Esophagus muscularis mucosa (tissue), 4 donors: Measurements from ENCODE around the gene PTCRA. TPM values are rescaled to one million over a fixed set of nuclear protein-coding genes. Genes with fewer than 3 reads are reported as not detected.

Experiments
- DNase-seq: peaks from one replicate; pipeline ENCODE4 v3.0.0-alpha.2; 2017; ENCODE audit errors: extremely low spot score
- H3K27ac ChIP-seq, 4 donors: fragments of 200-600 bp; sonication (generic); replicated peaks in 1 of 4; 1 replicate in 3 of 4; 2 replicates in 1 of 4; pipeline ENCODE4 v1.5.1; 2016 to 2019; ENCODE audit warnings: mild to moderate bottlenecking in 1 of 4
- H3K27me3 ChIP-seq, 4 donors: fragments of 200-600 bp; sonication (generic); one replicate each; pipeline versions ENCODE4 v1.5.1 to v1.6.0; 2016 to 2019
- H3K36me3 ChIP-seq, 4 donors: fragments of 200-600 bp; sonication (generic); one replicate each; pipeline ENCODE4 v1.5.1; 2016 to 2019
- H3K4me1 ChIP-seq, 4 donors: fragments of 200-600 bp; sonication (generic); one replicate each; pipeline ENCODE4 v1.5.1; 2016 to 2019
- H3K4me3 ChIP-seq, 4 donors: fragments of 200-600 bp; sonication (generic); 1 replicate in 2 of 4; 2 replicates in 2 of 4; pipeline ENCODE4 v1.5.1; 2016 to 2019; ENCODE audit warnings: mild to moderate bottlenecking in 4 of 4, moderate library complexity in 1 of 4
- H3K9me3 ChIP-seq, 4 donors: fragments of 200-600 bp; sonication (generic); 1 replicate in 3 of 4; 2 replicates in 1 of 4; pipeline ENCODE4 v1.5.1; 2016 to 2019
- EP300 ChIP-seq: sonication (generic); formaldehyde crosslinking; IDR thresholded peaks from one replicate; pipeline ENCODE4 v1.6.1; 2017; ENCODE audit warnings: antibody characterized with exemption
- POLR2A ChIP-seq: fragments of 450-650 bp; IDR thresholded peaks from one replicate; pipeline ENCODE4 v1.6.1; 2017; ENCODE audit warnings: antibody characterized with exemption, moderate library complexity, mild to moderate bottlenecking, low read depth
- POLR2AphosphoS5 ChIP-seq, 2 donors: sonication (generic); formaldehyde crosslinking; IDR thresholded peaks; one replicate each; pipeline ENCODE4 v1.6.1; 2017; ENCODE audit warnings: antibody characterized with exemption in 2 of 2
- WGBS: methylation state at CpG from one replicate; pipeline ENCODE4 v1.1.5; 2018; 5-methylcytosine and 5-hydroxymethylcytosine counted together
- intact Hi-C: fragments of 100-400 bp; cut with DNase I; formaldehyde crosslinking; loops from one replicate; pipeline ENCODE4 v1.15.1; 2023
- total RNA-seq, 4 donors: library from RNA; depleted of rRNA; stranded (reverse); fragments of >200 nt; gene quantifications; one replicate each; pipeline versions ENCODE4 v1.1.0 to v1.2.1, GENCODE V29; 2016
- TF ChIP-seq, protein P1 (sequence below), 3 experiments: fragments of 200-600 bp in 2 of 3; fragments of 450-650 bp in 1 of 3; sonication (generic) in 2 of 3; IDR thresholded peaks; one replicate each; pipeline ENCODE4 v1.5.1; 2017 to 2019; ENCODE audit warnings: antibody characterized with exemption in 3 of 3, mild to moderate bottlenecking in 2 of 3, moderate library complexity in 1 of 3

Gene PTCRA
- total RNA-seq, 4 donors from 2014 or later: 0.50 TPM; not detected in 3

GRCh38 chr6:42962502-42963178 is 46.8 kb downstream of the PTCRA start:
- Histone ChIP-seq H3K4me1 (peaks cover 9 to 22% (median 20%) of the 10 kb centered on the region in 4 donors), H3K27ac (no peak overlapping the region), H3K27me3 (no peaks in the 10 kb centered on the region), H3K9me3 (no peaks in the 10 kb centered on the region), H3K36me3 (peaks cover 24 to 59% (median 54%) of the 10 kb centered on the region in 4 donors), H3K4me3 (no peak overlapping the region)
- TF ChIP-seq POLR2A: no peak
- no peak for TF ChIP-seq EP300
- TF ChIP-seq, protein P1, sequence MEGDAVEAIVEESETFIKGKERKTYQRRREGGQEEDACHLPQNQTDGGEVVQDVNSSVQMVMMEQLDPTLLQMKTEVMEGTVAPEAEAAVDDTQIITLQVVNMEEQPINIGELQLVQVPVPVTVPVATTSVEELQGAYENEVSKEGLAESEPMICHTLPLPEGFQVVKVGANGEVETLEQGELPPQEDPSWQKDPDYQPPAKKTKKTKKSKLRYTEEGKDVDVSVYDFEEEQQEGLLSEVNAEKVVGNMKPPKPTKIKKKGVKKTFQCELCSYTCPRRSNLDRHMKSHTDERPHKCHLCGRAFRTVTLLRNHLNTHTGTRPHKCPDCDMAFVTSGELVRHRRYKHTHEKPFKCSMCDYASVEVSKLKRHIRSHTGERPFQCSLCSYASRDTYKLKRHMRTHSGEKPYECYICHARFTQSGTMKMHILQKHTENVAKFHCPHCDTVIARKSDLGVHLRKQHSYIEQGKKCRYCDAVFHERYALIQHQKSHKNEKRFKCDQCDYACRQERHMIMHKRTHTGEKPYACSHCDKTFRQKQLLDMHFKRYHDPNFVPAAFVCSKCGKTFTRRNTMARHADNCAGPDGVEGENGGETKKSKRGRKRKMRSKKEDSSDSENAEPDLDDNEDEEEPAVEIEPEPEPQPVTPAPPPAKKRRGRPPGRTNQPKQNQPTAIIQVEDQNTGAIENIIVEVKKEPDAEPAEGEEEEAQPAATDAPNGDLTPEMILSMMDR (IDR thresholded peaks at IDR 0.05): no peak
- TF ChIP-seq POLR2AphosphoS5 (IDR thresholded peaks at IDR 0.05): no peak
- intact Hi-C loops: no loop called here
- no peak for DNase-seq
- 92% methylated on average over 12 of the region's 13 CpGs for WGBS

DNA sequence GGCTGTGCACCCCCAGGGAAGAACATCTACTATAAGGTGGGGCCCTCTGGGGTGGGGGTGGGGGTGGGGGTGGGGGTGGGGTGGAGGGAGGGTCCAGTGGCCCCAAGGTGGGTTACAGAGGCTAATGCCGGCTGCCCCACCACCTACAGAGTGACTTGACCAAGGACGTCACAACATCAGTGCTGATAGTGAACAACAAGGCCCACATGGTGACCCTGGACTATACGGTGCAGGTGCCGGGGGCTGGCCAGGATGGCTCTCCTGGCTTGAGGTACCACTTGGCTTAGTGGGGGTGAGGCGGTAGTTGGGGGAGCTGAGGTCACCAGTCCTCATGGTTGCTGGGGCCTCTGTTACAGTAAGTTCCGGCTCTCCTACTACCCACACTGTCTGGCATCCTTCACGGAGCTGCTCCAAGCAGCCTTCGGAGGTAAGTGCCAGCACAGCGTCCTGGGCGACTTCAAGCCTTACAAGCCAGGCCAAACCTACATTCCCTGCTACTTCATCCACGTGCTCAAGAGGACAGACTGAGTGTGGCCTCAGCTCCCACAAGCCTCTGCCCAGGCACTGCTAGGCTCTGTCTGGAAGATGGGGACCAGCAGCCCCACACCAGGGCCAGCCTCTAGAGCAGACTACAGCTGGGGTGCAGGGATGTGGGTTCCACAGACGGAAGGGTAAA is 47.5 kb downstream of the PTCRA start:
- WGBS: 73% methylated on average over 5 of the region's 12 CpGs
- H3K4me3 ChIP-seq: no peak overlapping the region
- no peak overlapping the region for H3K27ac ChIP-seq
- intact Hi-C loops: no loop called here
- H3K4me1 ChIP-seq: peaks cover 9 to 22% (median 20%) of the 10 kb centered on the region in 4 donors
- H3K9me3 ChIP-seq: no peaks in the 10 kb centered on the region
- no peak for DNase-seq
- H3K36me3 ChIP-seq: peaks cover 24 to 65% (median 59%) of the 10 kb centered on the region in 4 donors
- TF ChIP-seq POLR2A: no peak
- TF ChIP-seq, protein P1 (IDR thresholded peaks at IDR 0.05): no peak
- TF ChIP-seq EP300: no peak
- no peak for TF ChIP-seq POLR2AphosphoS5 (IDR thresholded peaks at IDR 0.05)
- H3K27me3 ChIP-seq: no peaks in the 10 kb centered on the region

DNA sequence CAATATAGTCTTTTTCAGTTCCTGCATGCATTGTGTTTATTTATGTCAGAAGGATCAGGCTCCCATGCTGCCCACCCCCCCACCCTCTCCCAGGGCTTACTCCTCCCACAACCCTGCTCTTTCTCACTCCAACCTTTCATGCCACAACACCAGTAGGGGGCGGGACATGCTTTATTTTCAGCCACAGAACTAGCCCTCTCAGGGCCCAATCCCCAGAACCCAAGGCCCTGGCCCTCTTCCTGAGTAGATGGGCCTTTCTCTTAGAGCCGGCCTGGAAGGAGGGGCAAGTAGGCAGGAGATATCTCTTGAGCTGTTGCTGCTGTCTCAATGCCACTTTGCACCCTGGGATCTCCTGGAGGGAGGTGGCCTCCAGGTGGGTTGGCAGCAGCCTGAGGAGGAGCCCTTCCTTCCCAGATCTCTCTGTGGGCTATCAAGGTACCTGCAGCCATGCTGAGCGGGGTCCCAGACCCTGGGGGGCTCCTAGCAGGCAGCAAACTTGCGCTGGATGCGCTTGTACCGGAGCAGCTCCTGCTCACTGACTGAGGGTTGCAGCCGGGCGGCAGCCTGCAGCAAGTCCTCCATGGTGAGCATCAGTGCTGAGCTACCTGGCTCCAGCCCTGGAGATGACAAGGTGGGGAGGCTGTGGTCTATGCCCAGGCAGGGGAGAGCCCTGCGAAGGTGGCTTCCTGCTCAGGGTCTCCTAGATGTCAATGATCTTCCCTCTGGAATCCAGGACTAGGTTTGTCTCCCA is 48.2 kb downstream of the PTCRA start:
- Histone ChIP-seq H3K4me3 (no peak overlapping the region), H3K27ac (no peak overlapping the region), H3K36me3 (peaks cover 24 to 73% (median 64%) of the 10 kb centered on the region in 4 donors), H3K4me1 (peaks cover 9 to 22% (median 20%) of the 10 kb centered on the region in 4 donors), H3K9me3 (no peaks in the 10 kb centered on the region), H3K27me3 (no peaks in the 10 kb centered on the region)
- DNase-seq: no peak
- intact Hi-C loops: no loop called here
- 73% methylated on average over 2 of the region's 9 CpGs for WGBS
- TF ChIP-seq, protein P1 (IDR thresholded peaks at IDR 0.05): no peak
- TF ChIP-seq POLR2A: no peak

- Histone ChIP-seq H3K4me3 (no peak overlapping the region), H3K4me1 (peaks cover 0 to 8% (median 1%) of the 10 kb centered on the region in 4 donors), H3K27me3 (no peaks in the 10 kb centered on the region), H3K36me3 (peaks cover 27 to 80% (median 71%) of the 10 kb centered on the region in 4 donors), H3K9me3 (no peaks in the 10 kb centered on the region), H3K27ac (no peak overlapping the region)
- TF ChIP-seq POLR2AphosphoS5 (IDR thresholded peaks at IDR 0.05): no peak
- TF ChIP-seq POLR2A: no peak
- TF ChIP-seq EP300: no peak
- TF ChIP-seq, protein P1 (IDR thresholded peaks at IDR 0.05): no peak
- intact Hi-C loops: no loop called here
- DNase-seq: no peak
- 87% methylated on average over 7 of the region's 7 CpGs for WGBS
Observed at GRCh38 chr6:42966571-42966970, 50.7 kb downstream of the PTCRA start.
